ENCODE results near the gene GPR3. TPM values are rescaled to one million over a fixed set of nuclear protein-coding genes. Genes with fewer than 3 reads are reported as not detected.

Gene GPR3
- total RNA-seq, 1 experiment from 2014 or later = 4.4 TPM

DNA sequence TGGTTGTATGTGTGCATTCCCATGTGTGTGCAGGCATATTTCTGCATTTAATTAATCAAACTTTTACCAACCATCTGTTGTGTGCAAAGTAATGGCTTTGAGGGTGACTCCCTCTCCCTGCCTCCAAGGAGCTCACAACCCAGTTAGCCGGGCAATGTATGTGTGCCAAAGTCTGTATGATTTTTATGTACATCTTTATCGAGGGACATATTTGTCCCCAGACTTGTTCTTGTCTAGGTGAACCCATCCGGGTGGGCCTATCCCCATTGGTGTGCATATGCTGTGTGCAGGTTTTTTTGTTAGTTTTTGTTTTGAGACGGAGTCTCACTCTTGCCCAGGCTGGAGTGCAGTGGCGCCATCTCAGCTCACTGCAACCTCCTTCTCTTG, 48.8 kb upstream of the GPR3 start:
- Histone ChIP-seq H2BK120ac (ENCODE audit: low read depth, low read length, poor library complexity, severe bottlenecking) (no peak overlapping the region), H2BK12ac (ENCODE audit: insufficient read length, low read depth, low read length) (no peak overlapping the region), H2BK5ac (ENCODE audit: insufficient read length, low read length) (no peak overlapping the region), H3K9me3 (ENCODE audit: control insufficient read depth, low read depth, low read length) (no peaks in the 10 kb centered on the region), H3K79me2 (ENCODE audit: insufficient read depth, low read length) (no peaks in the 10 kb centered on the region; the same call in 1 of the 2 replicates), H4K20me1 (ENCODE audit: control insufficient read depth, insufficient read depth, insufficient read length) (peaks cover 4% of the 10 kb centered on the region), H3K23ac (ENCODE audit: insufficient read length, low read depth, low read length) (no peak overlapping the region), H3K23me2 (ENCODE audit: insufficient read length, low read depth, low read length, poor library complexity, severe bottlenecking) (no peaks in the 10 kb centered on the region), H3T11ph (ENCODE audit: low read length) (no peak overlapping the region), H3K14ac (ENCODE audit: insufficient read depth, low read length) (no peak overlapping the region), H3K27ac (ENCODE audit: insufficient read length, low read depth, low read length) (no peak overlapping the region), H3K9ac (ENCODE audit: extremely low read depth, insufficient read length, low read length) (no peak overlapping the region), H3K4ac (ENCODE audit: low read depth, low read length) (no peak overlapping the region), H3K56ac (ENCODE audit: insufficient read length, low read depth, low read length) (no peak overlapping the region), H3K18ac (ENCODE audit: insufficient read length, low read depth, low read length) (no peak overlapping the region), H3K4me2 (ENCODE audit: insufficient read depth, insufficient read length, low read length) (no peak overlapping the region), H3K4me1 (ENCODE audit: insufficient read depth, low read length) (no peaks in the 10 kb centered on the region; the same call in 1 of the 2 replicates), H3K79me1 (ENCODE audit: insufficient read depth, low read depth, low read length, poor library complexity, severe bottlenecking) (no peaks in the 10 kb centered on the region), H2AFZ (ENCODE audit: low read length) (no peak overlapping the region), H4K5ac (ENCODE audit: insufficient read length, low read depth, low read length) (no peak overlapping the region), H4K8ac (replicated peaks; ENCODE audit: insufficient read length, low read depth, low read length) (no peak overlapping the region), H2BK15ac (ENCODE audit: low read depth, low read length) (no peak overlapping the region), H2AK5ac (ENCODE audit: insufficient read length, low read length) (no peak overlapping the region), H4K91ac (ENCODE audit: insufficient read length, low read depth, low read length) (no peak overlapping the region), H2BK20ac (ENCODE audit: low read depth, low read length, poor library complexity, severe bottlenecking) (no peak overlapping the region), H3K27me3 (ENCODE audit: insufficient read depth, low read length) (no peaks in the 10 kb centered on the region)
- H3K36me3 Mint-ChIP-seq (ENCODE audit: insufficient read depth in 1 of 3, low read depth in 3 of 3) = peaks cover 5 to 20% (median 12%) of the 10 kb centered on the region in 3 experiments; a peak in 5 of 7 replicates
- TF ChIP-seq, protein P1, sequence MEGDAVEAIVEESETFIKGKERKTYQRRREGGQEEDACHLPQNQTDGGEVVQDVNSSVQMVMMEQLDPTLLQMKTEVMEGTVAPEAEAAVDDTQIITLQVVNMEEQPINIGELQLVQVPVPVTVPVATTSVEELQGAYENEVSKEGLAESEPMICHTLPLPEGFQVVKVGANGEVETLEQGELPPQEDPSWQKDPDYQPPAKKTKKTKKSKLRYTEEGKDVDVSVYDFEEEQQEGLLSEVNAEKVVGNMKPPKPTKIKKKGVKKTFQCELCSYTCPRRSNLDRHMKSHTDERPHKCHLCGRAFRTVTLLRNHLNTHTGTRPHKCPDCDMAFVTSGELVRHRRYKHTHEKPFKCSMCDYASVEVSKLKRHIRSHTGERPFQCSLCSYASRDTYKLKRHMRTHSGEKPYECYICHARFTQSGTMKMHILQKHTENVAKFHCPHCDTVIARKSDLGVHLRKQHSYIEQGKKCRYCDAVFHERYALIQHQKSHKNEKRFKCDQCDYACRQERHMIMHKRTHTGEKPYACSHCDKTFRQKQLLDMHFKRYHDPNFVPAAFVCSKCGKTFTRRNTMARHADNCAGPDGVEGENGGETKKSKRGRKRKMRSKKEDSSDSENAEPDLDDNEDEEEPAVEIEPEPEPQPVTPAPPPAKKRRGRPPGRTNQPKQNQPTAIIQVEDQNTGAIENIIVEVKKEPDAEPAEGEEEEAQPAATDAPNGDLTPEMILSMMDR (conservative IDR thresholded peaks at IDR 0.05) = no peak
- no CpG with 5 or more reads among the region's 5 CpGs for WGBS (ENCODE audit: extremely low coverage, insufficient read length, low lambda C conversion rate)
- peaks cover 4% of the 10 kb centered on the region for H3K27me3 Mint-ChIP-seq (ENCODE audit: low read depth)
- no peak for DNase-seq
- peak overlapping the region in 1 of 3 experiments; percentile 51; a peak in 1 of 7 replicates for H3K27ac Mint-ChIP-seq
- H3K9me3 Mint-ChIP-seq = no peaks in the 10 kb centered on the region
- H3K4me1 Mint-ChIP-seq = peaks cover 43 to 47% of the 10 kb centered on the region in 2 experiments
- peak overlapping the region; percentile 31 to 38; a peak in 3 of 5 replicates for H3K4me3 Mint-ChIP-seq

Data from H9 (cell line).